Prostate gland (tissue), 2 donors: ENCODE measurements around the gene STRN4.

ENCODE experiments used
- POLR2A ChIP-seq: fragments of 450-650 bp; IDR thresholded peaks from one replicate; pipeline ENCODE4 v1.6.1; 2016; ENCODE audit warnings: antibody characterized with exemption, mild to moderate bottlenecking
- TF ChIP-seq, protein P1 (sequence below), 4 experiments: fragments of 200-600 bp in 2 of 4; fragments of 450-650 bp in 2 of 4; sonication (generic) in 2 of 4; IDR thresholded peaks; 1 replicate in 3 of 4; 2 replicates in 1 of 4; pipeline ENCODE4 v1.5.1; 2016 to 2019; ENCODE audit warnings: antibody characterized with exemption in 4 of 4, mild to moderate bottlenecking in 2 of 4, moderate library complexity in 2 of 4

DNA sequence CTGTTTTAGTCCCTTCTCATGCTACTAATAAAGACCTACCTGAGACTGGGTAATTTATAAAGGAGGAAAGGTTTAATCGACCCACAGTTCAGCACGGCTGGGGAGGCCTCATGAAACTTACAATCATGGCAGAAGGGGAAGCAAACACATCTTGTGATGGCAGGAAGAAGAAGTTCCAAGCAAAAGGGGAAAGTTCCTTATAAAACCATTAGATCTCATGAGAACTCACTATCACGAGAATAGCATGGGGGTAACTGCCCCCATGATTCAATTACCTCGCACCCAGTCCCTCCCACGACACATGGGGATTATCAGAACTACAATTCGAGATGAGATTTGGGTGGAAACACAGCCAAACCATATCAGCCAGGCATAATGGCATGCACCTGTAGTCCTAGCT is 13.0 kb upstream of the STRN4 start:
- TF ChIP-seq, protein P1, sequence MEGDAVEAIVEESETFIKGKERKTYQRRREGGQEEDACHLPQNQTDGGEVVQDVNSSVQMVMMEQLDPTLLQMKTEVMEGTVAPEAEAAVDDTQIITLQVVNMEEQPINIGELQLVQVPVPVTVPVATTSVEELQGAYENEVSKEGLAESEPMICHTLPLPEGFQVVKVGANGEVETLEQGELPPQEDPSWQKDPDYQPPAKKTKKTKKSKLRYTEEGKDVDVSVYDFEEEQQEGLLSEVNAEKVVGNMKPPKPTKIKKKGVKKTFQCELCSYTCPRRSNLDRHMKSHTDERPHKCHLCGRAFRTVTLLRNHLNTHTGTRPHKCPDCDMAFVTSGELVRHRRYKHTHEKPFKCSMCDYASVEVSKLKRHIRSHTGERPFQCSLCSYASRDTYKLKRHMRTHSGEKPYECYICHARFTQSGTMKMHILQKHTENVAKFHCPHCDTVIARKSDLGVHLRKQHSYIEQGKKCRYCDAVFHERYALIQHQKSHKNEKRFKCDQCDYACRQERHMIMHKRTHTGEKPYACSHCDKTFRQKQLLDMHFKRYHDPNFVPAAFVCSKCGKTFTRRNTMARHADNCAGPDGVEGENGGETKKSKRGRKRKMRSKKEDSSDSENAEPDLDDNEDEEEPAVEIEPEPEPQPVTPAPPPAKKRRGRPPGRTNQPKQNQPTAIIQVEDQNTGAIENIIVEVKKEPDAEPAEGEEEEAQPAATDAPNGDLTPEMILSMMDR (IDR thresholded peaks at IDR 0.05), result no peak
- TF ChIP-seq POLR2A, result no peak
